SK-N-SH (cell line): ENCODE results near the gene NTN1. TPM values are rescaled to one million over a fixed set of nuclear protein-coding genes. Genes with fewer than 3 reads are reported as not detected.

ENCODE experiments used
- CTCF ChIA-PET: fragments of 300-600, 350-600 bp; formaldehyde crosslinking; extraction: SDS; loops from one replicate; lab custom pipeline; 2021; lab: Yijun Ruan, JAX
- POLR2A ChIA-PET: fragments of 350-600 bp; sonication (Branson Sonifier 250); formaldehyde crosslinking; extraction: SDS; loops from one replicate; lab custom pipeline; 2020; ENCODE audit warnings: antibody characterized with exemption, inconsistent platforms; lab: Yijun Ruan, JAX
- DNase-seq: peaks from one replicate; pipeline ENCODE4 v3.0.0; 2012
- H2AFZ ChIP-seq: fragments of 200-600 bp; sonication (generic); 2 replicates; pipeline ENCODE4 v1.8.1; 2016; ENCODE audit warnings: antibody characterized with exemption, mild to moderate bottlenecking, low read depth
- H3F3A ChIP-seq: fragments of 200-600 bp; sonication (generic); replicated peaks from 2 replicates; pipeline ENCODE3; 2016; ENCODE audit warnings: antibody characterized with exemption, mild to moderate bottlenecking; ENCODE audit not compliant: insufficient read depth
- H3K27ac ChIP-seq, 2 experiments: fragments of 200-500 bp in 1 of 2; fragments of 200-600 bp in 1 of 2; sonication (Bioruptor generic) in 1 of 2; sonication (generic), shearing (Covaris generic) in 1 of 2; 2 replicates each; pipeline versions ENCODE4 v1.5.1 to v1.6.1; 2014 to 2016; ENCODE audit warnings: low read depth in 2 of 2, inconsistent platforms in 1 of 2, low read length in 1 of 2, mild to moderate bottlenecking in 1 of 2, mixed read lengths in 1 of 2
- H3K27me3 ChIP-seq: fragments of 200-600 bp; sonication (generic), shearing (Covaris generic); 2 replicates; pipeline ENCODE4 v1.6.1; 2016; ENCODE audit warnings: mixed run types; ENCODE audit not compliant: insufficient read depth
- H3K36me3 ChIP-seq, 2 experiments: fragments of 200-500 bp in 1 of 2; fragments of 200-600 bp in 1 of 2; sonication (Bioruptor generic) in 1 of 2; sonication (generic) in 1 of 2; replicated peaks in 1 of 2; 2 replicates each; pipeline versions ENCODE3 to v1.5.1; 2014 to 2016; ENCODE audit warnings: low read length in 1 of 2, mild to moderate bottlenecking in 1 of 2; ENCODE audit not compliant: insufficient read depth in 2 of 2, control insufficient read depth in 1 of 2
- H3K4me1 ChIP-seq, 2 experiments: fragments of 200-500 bp in 1 of 2; fragments of 200-600 bp in 1 of 2; sonication (Bioruptor generic) in 1 of 2; sonication (generic), shearing (Covaris generic) in 1 of 2; 2 replicates each; pipeline versions ENCODE4 v1.5.1 to v1.6.1; 2014 to 2016; ENCODE audit warnings: low read depth in 1 of 2, low read length in 1 of 2, mixed run types in 1 of 2; ENCODE audit not compliant: insufficient read depth in 2 of 2, control insufficient read depth in 1 of 2
- H3K4me2 ChIP-seq: fragments of 200-600 bp; sonication (generic), shearing (Covaris generic); 2 replicates; pipeline ENCODE4 v1.6.1; 2017; ENCODE audit warnings: mixed run types
- H3K4me3 ChIP-seq, 2 experiments: fragments of 200-500 bp in 1 of 2; fragments of 200-600 bp in 1 of 2; sonication (Bioruptor generic) in 1 of 2; sonication (generic), shearing (Covaris generic) in 1 of 2; 2 replicates each; pipeline versions ENCODE4 v1.5.1 to v1.8.1; 2014 to 2016; ENCODE audit warnings: low read depth in 2 of 2, inconsistent platforms in 1 of 2, low read length in 1 of 2, mild to moderate bottlenecking in 1 of 2, mixed read lengths in 1 of 2, moderate library complexity in 1 of 2
- H3K79me2 ChIP-seq: fragments of 200-600 bp; sonication (generic); 2 replicates; pipeline ENCODE4 v1.8.1; 2017; ENCODE audit warnings: mild to moderate bottlenecking; ENCODE audit not compliant: insufficient read depth
- H3K9ac ChIP-seq: fragments of 200-600 bp; sonication (generic); 2 replicates; pipeline ENCODE4 v1.6.1; 2017; ENCODE audit warnings: mixed run types
- H3K9me2 ChIP-seq: fragments of 200-600 bp; sonication (generic); 2 replicates; pipeline ENCODE4 v1.6.1; 2017; ENCODE audit warnings: mixed run types
- H3K9me3 ChIP-seq: fragments of 200-600 bp; sonication (generic); 2 replicates; pipeline ENCODE4 v1.6.1; 2017; ENCODE audit warnings: mixed run types, mild to moderate bottlenecking, moderate library complexity
- H4K20me1 ChIP-seq: fragments of 200-600 bp; sonication (generic); 2 replicates; pipeline ENCODE4 v1.6.1; 2017; ENCODE audit warnings: mild to moderate bottlenecking, mixed run types; ENCODE audit not compliant: insufficient read depth
- EP300 ChIP-seq, 2 experiments: IDR thresholded peaks; 2 replicates each; pipeline versions ENCODE4 v1.4.0 to v1.6.1; 2012; ENCODE audit warnings: borderline replicate concordance in 1 of 2, low read depth in 1 of 2, low read length in 1 of 2
- FOSL2 ChIP-seq: IDR thresholded peaks from 2 replicates; pipeline ENCODE4 v1.4.0; 2012; ENCODE audit warnings: low read depth, mild to moderate bottlenecking, moderate library complexity, borderline replicate concordance
- FOXM1 ChIP-seq: IDR thresholded peaks from 2 replicates; pipeline ENCODE4 v1.4.0; 2012; ENCODE audit warnings: low read depth, mild to moderate bottlenecking
- GATA2 ChIP-seq: sonication (generic); formaldehyde crosslinking; IDR thresholded peaks from 2 replicates; pipeline ENCODE4 v1.5.0; 2020; ENCODE audit warnings: mild to moderate bottlenecking, missing genetic modification reagents
- IRF3 ChIP-seq: fragments of 150-350 bp; IDR thresholded peaks from 2 replicates; pipeline ENCODE4 v1.6.1; 2016; ENCODE audit warnings: mild to moderate bottlenecking, low read depth, low read length
- MAX ChIP-seq: IDR thresholded peaks from 2 replicates; pipeline ENCODE4 v1.4.0; 2012; ENCODE audit warnings: low read depth
- MEF2A ChIP-seq: IDR thresholded peaks from 2 replicates; pipeline ENCODE4 v1.4.0; 2012; ENCODE audit warnings: low read depth, borderline replicate concordance
- NRF1 ChIP-seq: IDR thresholded peaks from 2 replicates; pipeline ENCODE4 v1.6.1; 2012; ENCODE audit warnings: low read depth, mild to moderate bottlenecking, low read length
- RAD21 ChIP-seq: IDR thresholded peaks from 2 replicates; pipeline ENCODE4 v1.6.1; 2012; ENCODE audit warnings: mild to moderate bottlenecking, low read length
- RFX5 ChIP-seq: IDR thresholded peaks from 2 replicates; pipeline ENCODE4 v1.6.1; 2012; ENCODE audit warnings: mild to moderate bottlenecking, improper control_type of control experiment, low read length
- RXRA ChIP-seq: IDR thresholded peaks from 2 replicates; pipeline ENCODE4 v1.4.0; 2012; ENCODE audit warnings: low read depth, mild to moderate bottlenecking, borderline replicate concordance
- TCF12 ChIP-seq: IDR thresholded peaks from 2 replicates; pipeline ENCODE4 v1.4.0; 2012
- TEAD4 ChIP-seq: IDR thresholded peaks from 2 replicates; pipeline ENCODE4 v1.4.0; 2012; ENCODE audit warnings: mild to moderate bottlenecking, borderline replicate concordance; ENCODE audit not compliant: insufficient read depth
- USF1 ChIP-seq: IDR thresholded peaks from 2 replicates; pipeline ENCODE4 v1.4.0; 2012; ENCODE audit warnings: low read depth, borderline replicate concordance
- WGBS: methylation state at CpG from one replicate; pipeline ENCODE4 v1.1.6; 2017; ENCODE audit warnings: low lambda C conversion rate; 5-methylcytosine and 5-hydroxymethylcytosine counted together
- polyA plus RNA-seq, 3 experiments: library from polyadenylated mRNA; depleted of rRNA; stranded (reverse); fragments of >200 nt; gene quantifications; 2 replicates each; pipeline ENCODE4 v1.2.3, GENCODE V29; 2012
- TF ChIP-seq, protein P1 (sequence below): IDR thresholded peaks from 2 replicates; pipeline ENCODE4; 2012
- TF ChIP-seq, protein P2 (sequence below): fragments of 150-350 bp; IDR thresholded peaks from 2 replicates; pipeline ENCODE4 v1.6.1; 2017; ENCODE audit warnings: antibody characterized with exemption, low read length, low read depth, borderline replicate concordance
- TF ChIP-seq, protein P3 (sequence below): IDR thresholded peaks from 2 replicates; pipeline ENCODE4 v1.6.1; 2012; ENCODE audit warnings: mild to moderate bottlenecking, low read depth, low read length, moderate library complexity

The NTN1 gene
- polyA plus RNA-seq, 1 of the 3 experiments (the other 2 are of a cell fraction): 0.05 TPM

DNA sequence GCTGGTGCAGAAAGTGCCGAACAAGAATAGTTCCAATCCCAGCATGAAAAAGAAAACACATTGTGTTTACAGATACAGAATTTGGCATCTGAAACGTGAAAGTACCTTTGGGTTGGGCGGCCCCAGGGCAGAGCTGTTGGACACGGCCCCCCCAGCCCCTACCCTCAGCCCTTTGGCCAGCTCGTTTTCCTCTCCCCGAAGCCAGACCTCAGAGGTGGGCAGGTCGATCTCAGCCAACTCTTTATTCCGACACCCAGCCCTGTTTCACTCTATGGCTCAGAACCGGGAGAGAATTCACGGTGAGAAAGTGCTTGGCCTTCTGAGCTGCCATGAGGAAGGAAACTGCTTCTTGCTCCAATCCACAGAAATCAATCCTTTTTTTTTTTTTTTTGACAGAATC is 11.3 kb downstream of the NTN1 start:
- Histone ChIP-seq H3K79me2 (no peaks in the 10 kb centered on the region), H3K4me1 (no peaks in the 10 kb centered on the region), H2AFZ (no peak overlapping the region), H3K27me3 (peaks cover 53% of the 10 kb centered on the region), H3K36me3 (no peaks in the 10 kb centered on the region), H4K20me1 (no peaks in the 10 kb centered on the region), H3F3A (no peaks in the 10 kb centered on the region), H3K4me2 (no peak overlapping the region), H3K4me3 (no peak overlapping the region), H3K9ac (no peak overlapping the region), H3K27ac (no peak overlapping the region), H3K9me2 (no peaks in the 10 kb centered on the region)
- CTCF ChIA-PET: no interaction called here
- 15% methylated on average over 7 of the region's 10 CpGs for WGBS
- DNase-seq: no peak
- POLR2A ChIA-PET: no interaction called here
- TF ChIP-seq RAD21 (no peak), FOSL2 (no peak), USF1 (no peak), MEF2A (no peak), IRF3 (no peak), TEAD4 (no peak)
- TF ChIP-seq, protein P1, sequence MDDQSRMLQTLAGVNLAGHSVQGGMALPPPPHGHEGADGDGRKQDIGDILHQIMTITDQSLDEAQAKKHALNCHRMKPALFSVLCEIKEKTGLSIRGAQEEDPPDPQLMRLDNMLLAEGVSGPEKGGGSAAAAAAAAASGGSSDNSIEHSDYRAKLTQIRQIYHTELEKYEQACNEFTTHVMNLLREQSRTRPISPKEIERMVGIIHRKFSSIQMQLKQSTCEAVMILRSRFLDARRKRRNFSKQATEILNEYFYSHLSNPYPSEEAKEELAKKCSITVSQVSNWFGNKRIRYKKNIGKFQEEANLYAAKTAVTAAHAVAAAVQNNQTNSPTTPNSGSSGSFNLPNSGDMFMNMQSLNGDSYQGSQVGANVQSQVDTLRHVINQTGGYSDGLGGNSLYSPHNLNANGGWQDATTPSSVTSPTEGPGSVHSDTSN: no peak
- TF ChIP-seq, protein P2, sequence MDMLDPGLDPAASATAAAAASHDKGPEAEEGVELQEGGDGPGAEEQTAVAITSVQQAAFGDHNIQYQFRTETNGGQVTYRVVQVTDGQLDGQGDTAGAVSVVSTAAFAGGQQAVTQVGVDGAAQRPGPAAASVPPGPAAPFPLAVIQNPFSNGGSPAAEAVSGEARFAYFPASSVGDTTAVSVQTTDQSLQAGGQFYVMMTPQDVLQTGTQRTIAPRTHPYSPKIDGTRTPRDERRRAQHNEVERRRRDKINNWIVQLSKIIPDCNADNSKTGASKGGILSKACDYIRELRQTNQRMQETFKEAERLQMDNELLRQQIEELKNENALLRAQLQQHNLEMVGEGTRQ: no peak
- TF ChIP-seq, all 33 proteins: peak for 0
- no peaks in the 10 kb centered on the region for H3K9me3 ChIP-seq

GRCh38 chr17:9035249-9035648 is 13.9 kb downstream of the NTN1 start:
- Histone ChIP-seq H3K27me3 (peaks cover 29% of the 10 kb centered on the region), H3K9ac (no peak overlapping the region), H3K79me2 (no peaks in the 10 kb centered on the region), H3K36me3 (no peaks in the 10 kb centered on the region), H2AFZ (no peak overlapping the region), H3K4me3 (no peak overlapping the region), H3K27ac (no peak overlapping the region), H3K4me1 (no peaks in the 10 kb centered on the region), H3F3A (no peaks in the 10 kb centered on the region), H3K4me2 (no peak overlapping the region), H4K20me1 (no peaks in the 10 kb centered on the region), H3K9me2 (no peaks in the 10 kb centered on the region), H3K9me3 (no peaks in the 10 kb centered on the region)
- no peak for DNase-seq
- 18% methylated on average over 1 of the region's 1 CpG for WGBS
- ChIA-PET CTCF (no interaction called here), POLR2A (no interaction called here)
- no peak for TF ChIP-seq USF1
- no peak for TF ChIP-seq FOSL2
- TF ChIP-seq TCF12: no peak
- no peak for TF ChIP-seq FOXM1
- no peak for TF ChIP-seq MAX
- TF ChIP-seq IRF3: no peak
- no peak for TF ChIP-seq EP300 (IDR thresholded peaks at IDR 0.05; ENCODE audit: borderline replicate concordance in 1 of 2, low read depth in 1 of 2, low read length in 1 of 2)
- TF ChIP-seq RXRA: no peak
- TF ChIP-seq RFX5: no peak
- TF ChIP-seq GATA2 (CRISPR knock-in tag): no peak
- TF ChIP-seq, protein P3, sequence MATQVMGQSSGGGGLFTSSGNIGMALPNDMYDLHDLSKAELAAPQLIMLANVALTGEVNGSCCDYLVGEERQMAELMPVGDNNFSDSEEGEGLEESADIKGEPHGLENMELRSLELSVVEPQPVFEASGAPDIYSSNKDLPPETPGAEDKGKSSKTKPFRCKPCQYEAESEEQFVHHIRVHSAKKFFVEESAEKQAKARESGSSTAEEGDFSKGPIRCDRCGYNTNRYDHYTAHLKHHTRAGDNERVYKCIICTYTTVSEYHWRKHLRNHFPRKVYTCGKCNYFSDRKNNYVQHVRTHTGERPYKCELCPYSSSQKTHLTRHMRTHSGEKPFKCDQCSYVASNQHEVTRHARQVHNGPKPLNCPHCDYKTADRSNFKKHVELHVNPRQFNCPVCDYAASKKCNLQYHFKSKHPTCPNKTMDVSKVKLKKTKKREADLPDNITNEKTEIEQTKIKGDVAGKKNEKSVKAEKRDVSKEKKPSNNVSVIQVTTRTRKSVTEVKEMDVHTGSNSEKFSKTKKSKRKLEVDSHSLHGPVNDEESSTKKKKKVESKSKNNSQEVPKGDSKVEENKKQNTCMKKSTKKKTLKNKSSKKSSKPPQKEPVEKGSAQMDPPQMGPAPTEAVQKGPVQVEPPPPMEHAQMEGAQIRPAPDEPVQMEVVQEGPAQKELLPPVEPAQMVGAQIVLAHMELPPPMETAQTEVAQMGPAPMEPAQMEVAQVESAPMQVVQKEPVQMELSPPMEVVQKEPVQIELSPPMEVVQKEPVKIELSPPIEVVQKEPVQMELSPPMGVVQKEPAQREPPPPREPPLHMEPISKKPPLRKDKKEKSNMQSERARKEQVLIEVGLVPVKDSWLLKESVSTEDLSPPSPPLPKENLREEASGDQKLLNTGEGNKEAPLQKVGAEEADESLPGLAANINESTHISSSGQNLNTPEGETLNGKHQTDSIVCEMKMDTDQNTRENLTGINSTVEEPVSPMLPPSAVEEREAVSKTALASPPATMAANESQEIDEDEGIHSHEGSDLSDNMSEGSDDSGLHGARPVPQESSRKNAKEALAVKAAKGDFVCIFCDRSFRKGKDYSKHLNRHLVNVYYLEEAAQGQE: no peak
- TF ChIP-seq NRF1: no peak
